OCI-LY3 (cell line): ENCODE data around the gene DNMT3A.

Experiments used
- CTCF ChIP-seq: fragments of 200-600, 300-600 bp; sonication (generic); IDR thresholded peaks from 2 replicates; pipeline ENCODE4 v1.5.1; 2014; ENCODE audit warnings: antibody characterized with exemption, low read length, low read depth
- EZH2phosphoT487 ChIP-seq: fragments of 200-600 bp; shearing (Covaris generic); IDR thresholded peaks from 2 replicates; pipeline ENCODE4 v1.6.1; 2018; ENCODE audit warnings: antibody characterized with exemption, mixed run types, low read depth

- TF ChIP-seq CTCF: no peak
- no peak for TF ChIP-seq EZH2phosphoT487
Measured at GRCh38 chr2:25349397-25349796, 7.7 kb upstream of the DNMT3A start.
